NK-92 treated with Interleukin-12 subunit alpha and Interleukin-12 subunit beta, amount 100 ng/mL, for 24 hours (cell line): ENCODE measurements around the gene GFRA1.
"Not testable (repeated sequence)": the region's sequence is repeated elsewhere in the genome, so short reads cannot be mapped to it uniquely, and the experiment has no call there.

Source experiments
- DNase-seq: peaks from one replicate; lab custom pipeline; 2025; lab: John Stamatoyannopoulos, UW

Gene GFRA1

GRCh38 chr10:116060864-116061263 lies 212.1 kb downstream of the GFRA1 start:
- DNase-seq = no peak

- no peak for DNase-seq
Measured at GRCh38 chr10:116059320-116059719, 213.7 kb downstream of the GFRA1 start.

- no peak for DNase-seq
Measured at GRCh38 chr10:116056445-116057293, 216.3 kb downstream of the GFRA1 start.

- DNase-seq = no peak
Measured at GRCh38 chr10:116055917-116056252, 217.1 kb downstream of the GFRA1 start.

- DNase-seq = no peak
Measured at GRCh38 chr10:116055252-116055916, 217.6 kb downstream of the GFRA1 start.

- DNase-seq = no peak
Measured at GRCh38 chr10:116053910-116054309, 219.1 kb downstream of the GFRA1 start.

GRCh38 chr10:116053009-116053730 lies 219.8 kb downstream of the GFRA1 start:
- DNase-seq = not testable (repeated sequence)

- DNase-seq = not testable (repeated sequence)
Measured at GRCh38 chr10:116052522-116052921, 220.5 kb downstream of the GFRA1 start.

GRCh38 chr10:116049974-116050304 lies 223.1 kb downstream of the GFRA1 start:
- no peak for DNase-seq

- no peak for DNase-seq
Measured at GRCh38 chr10:116049158-116049973, 223.6 kb downstream of the GFRA1 start.

GRCh38 chr10:116045366-116046356 lies 227.3 kb downstream of the GFRA1 start:
- no peak for DNase-seq

GRCh38 chr10:116044801-116045248 lies 228.2 kb downstream of the GFRA1 start:
- DNase-seq = no peak

- DNase-seq = no peak
Measured at GRCh38 chr10:116043861-116044260, 229.1 kb downstream of the GFRA1 start.

- no peak for DNase-seq
Measured at GRCh38 chr10:116043304-116043703, 229.7 kb downstream of the GFRA1 start.

GRCh38 chr10:116041948-116042347 lies 231.1 kb downstream of the GFRA1 start:
- DNase-seq = no peak

GRCh38 chr10:116039612-116040011 lies 233.4 kb downstream of the GFRA1 start:
- DNase-seq = no peak

GRCh38 chr10:116038259-116038658 lies 234.7 kb downstream of the GFRA1 start:
- no peak for DNase-seq

- DNase-seq = not testable (repeated sequence)
Measured at GRCh38 chr10:116035406-116035805, 237.6 kb downstream of the GFRA1 start.

- no peak for DNase-seq
Measured at GRCh38 chr10:116030576-116030975, 242.4 kb downstream of the GFRA1 start.

GRCh38 chr10:116029826-116030225 lies 243.2 kb downstream of the GFRA1 start:
- no peak for DNase-seq

- no peak for DNase-seq
Measured at GRCh38 chr10:116027355-116027754, 245.7 kb downstream of the GFRA1 start.
